Measurements from ENCODE around the gene DBNDD1. TPM values are rescaled to one million over a fixed set of nuclear protein-coding genes. Genes with fewer than 3 reads are reported as not detected.

DBNDD1 gene
- polyA plus RNA-seq, 1 of the 3 experiments (the other 2 are of a cell fraction): 27.9 TPM

DNA sequence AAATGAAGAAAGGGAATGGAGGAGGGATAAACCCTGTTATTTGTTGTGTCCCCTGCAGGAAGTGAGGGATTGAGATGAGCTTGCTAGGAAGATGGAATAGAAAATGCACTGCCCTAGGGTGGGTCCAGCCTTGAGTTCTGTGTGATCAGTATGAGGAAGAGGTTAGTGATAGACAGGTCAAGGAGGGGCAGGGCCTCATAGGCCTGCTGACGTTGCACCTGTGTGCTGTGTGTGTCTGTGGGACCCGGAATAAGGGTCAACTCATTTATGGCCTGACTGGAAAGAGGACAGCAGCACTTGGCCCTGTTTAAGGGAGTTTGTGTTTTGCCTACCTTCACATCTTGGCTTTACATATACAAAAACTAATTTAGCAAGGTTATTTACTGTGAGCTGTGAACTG is 44.4 kb downstream of the DBNDD1 start:
- Histone ChIP-seq H2AFZ (ENCODE audit: low read depth) (no peak overlapping the region), H3K36me3 (replicated peaks in 1 of 2; ENCODE audit: control insufficient read depth in 1 of 2, insufficient read depth in 2 of 2, low read length in 1 of 2) (peaks cover 7 to 20% of the 10 kb centered on the region in 2 experiments), H3K9ac (no peak overlapping the region), H3K4me3 (ENCODE audit: low read depth in 2 of 2, low read length in 1 of 2) (no peak overlapping the region), H3K9me3 (no peaks in the 10 kb centered on the region), H3K27ac (ENCODE audit: low read depth in 2 of 2, low read length in 1 of 2) (no peak overlapping the region), H3K79me2 (ENCODE audit: insufficient read depth) (peaks cover 92% of the 10 kb centered on the region), H3K27me3 (ENCODE audit: insufficient read depth) (no peaks in the 10 kb centered on the region), H3K9me2 (no peaks in the 10 kb centered on the region), H3K4me1 (ENCODE audit: control insufficient read depth in 1 of 2, insufficient read depth in 2 of 2, low read depth in 1 of 2, low read length in 1 of 2) (peaks cover 7 to 23% of the 10 kb centered on the region in 2 experiments; a peak in 3 of 4 replicates), H4K20me1 (ENCODE audit: insufficient read depth) (peaks cover 5% of the 10 kb centered on the region; the same call in 1 of the 2 replicates), H3K4me2 (no peak overlapping the region), H3F3A (replicated peaks; ENCODE audit: insufficient read depth) (no peaks in the 10 kb centered on the region)
- no peak for DNase-seq
- POLR2A ChIA-PET: interaction anchor here (0.6 to 0.8 kb wide), 2 partner anchors 18 to 51 kb away, joined by 3 to 4 read pairs; no protein-coding TSS in a partner anchor
- TF ChIP-seq TCF12 (IDR thresholded peaks at IDR 0.05) (no peak), CTCF (IDR thresholded peaks at IDR 0.05) (no peak)
- CTCF ChIA-PET: interaction anchor here (3.7 kb wide), 1 partner anchor 44 kb away, joined by 18 read pairs; the partner anchor contains the start of gene DBNDD1
- WGBS (ENCODE audit: low lambda C conversion rate): 91% methylated on average over 2 of the region's 2 CpGs

GRCh38 chr16:89973654-89974335 is 45.5 kb downstream of the DBNDD1 start:
- Histone ChIP-seq H3K27me3 (ENCODE audit: insufficient read depth) (no peaks in the 10 kb centered on the region), H3K27ac (ENCODE audit: low read depth in 2 of 2, low read length in 1 of 2) (no peak overlapping the region), H3K9me2 (no peaks in the 10 kb centered on the region), H3K79me2 (ENCODE audit: insufficient read depth) (peaks cover 84% of the 10 kb centered on the region), H3K4me3 (ENCODE audit: low read depth in 2 of 2, low read length in 1 of 2) (peak overlapping the region; percentile 76 to 100), H4K20me1 (ENCODE audit: insufficient read depth) (peaks cover 5% of the 10 kb centered on the region; the same call in 1 of the 2 replicates), H3K36me3 (replicated peaks in 1 of 2; ENCODE audit: control insufficient read depth in 1 of 2, insufficient read depth in 2 of 2, low read length in 1 of 2) (peaks cover 6 to 15% of the 10 kb centered on the region in 2 experiments), H3K9me3 (no peaks in the 10 kb centered on the region), H3K4me2 (peak overlapping the region; percentile 97), H3K4me1 (ENCODE audit: control insufficient read depth in 1 of 2, insufficient read depth in 2 of 2, low read depth in 1 of 2, low read length in 1 of 2) (peaks cover 7 to 23% of the 10 kb centered on the region in 2 experiments; a peak in 3 of 4 replicates), H3F3A (replicated peaks; ENCODE audit: insufficient read depth) (peaks cover 2% of the 10 kb centered on the region), H3K9ac (peak overlapping the region; percentile 98; the same call in 1 of the 2 replicates), H2AFZ (ENCODE audit: low read depth) (no peak overlapping the region)
- ChIA-PET POLR2A (interaction anchor here (1.1 to 2.7 kb wide), 2 partner anchors 31 to 51 kb away, joined by 3 to 24 read pairs; partner anchors contain the start of gene TUBB3), CTCF (interaction anchor here (0.9 to 3.7 kb wide), 4 partner anchors 26 to 45 kb away, joined by 3 to 18 read pairs (median 4); partner anchors contain the start of genes DBNDD1 and DEF8)
- TF ChIP-seq, protein P1, sequence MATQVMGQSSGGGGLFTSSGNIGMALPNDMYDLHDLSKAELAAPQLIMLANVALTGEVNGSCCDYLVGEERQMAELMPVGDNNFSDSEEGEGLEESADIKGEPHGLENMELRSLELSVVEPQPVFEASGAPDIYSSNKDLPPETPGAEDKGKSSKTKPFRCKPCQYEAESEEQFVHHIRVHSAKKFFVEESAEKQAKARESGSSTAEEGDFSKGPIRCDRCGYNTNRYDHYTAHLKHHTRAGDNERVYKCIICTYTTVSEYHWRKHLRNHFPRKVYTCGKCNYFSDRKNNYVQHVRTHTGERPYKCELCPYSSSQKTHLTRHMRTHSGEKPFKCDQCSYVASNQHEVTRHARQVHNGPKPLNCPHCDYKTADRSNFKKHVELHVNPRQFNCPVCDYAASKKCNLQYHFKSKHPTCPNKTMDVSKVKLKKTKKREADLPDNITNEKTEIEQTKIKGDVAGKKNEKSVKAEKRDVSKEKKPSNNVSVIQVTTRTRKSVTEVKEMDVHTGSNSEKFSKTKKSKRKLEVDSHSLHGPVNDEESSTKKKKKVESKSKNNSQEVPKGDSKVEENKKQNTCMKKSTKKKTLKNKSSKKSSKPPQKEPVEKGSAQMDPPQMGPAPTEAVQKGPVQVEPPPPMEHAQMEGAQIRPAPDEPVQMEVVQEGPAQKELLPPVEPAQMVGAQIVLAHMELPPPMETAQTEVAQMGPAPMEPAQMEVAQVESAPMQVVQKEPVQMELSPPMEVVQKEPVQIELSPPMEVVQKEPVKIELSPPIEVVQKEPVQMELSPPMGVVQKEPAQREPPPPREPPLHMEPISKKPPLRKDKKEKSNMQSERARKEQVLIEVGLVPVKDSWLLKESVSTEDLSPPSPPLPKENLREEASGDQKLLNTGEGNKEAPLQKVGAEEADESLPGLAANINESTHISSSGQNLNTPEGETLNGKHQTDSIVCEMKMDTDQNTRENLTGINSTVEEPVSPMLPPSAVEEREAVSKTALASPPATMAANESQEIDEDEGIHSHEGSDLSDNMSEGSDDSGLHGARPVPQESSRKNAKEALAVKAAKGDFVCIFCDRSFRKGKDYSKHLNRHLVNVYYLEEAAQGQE (IDR thresholded peaks at IDR 0.05; ENCODE audit: low read depth, low read length): no peak
- TF ChIP-seq RCOR1 (IDR thresholded peaks at IDR 0.05; ENCODE audit: low read length): no peak
- TF ChIP-seq, protein P2, sequence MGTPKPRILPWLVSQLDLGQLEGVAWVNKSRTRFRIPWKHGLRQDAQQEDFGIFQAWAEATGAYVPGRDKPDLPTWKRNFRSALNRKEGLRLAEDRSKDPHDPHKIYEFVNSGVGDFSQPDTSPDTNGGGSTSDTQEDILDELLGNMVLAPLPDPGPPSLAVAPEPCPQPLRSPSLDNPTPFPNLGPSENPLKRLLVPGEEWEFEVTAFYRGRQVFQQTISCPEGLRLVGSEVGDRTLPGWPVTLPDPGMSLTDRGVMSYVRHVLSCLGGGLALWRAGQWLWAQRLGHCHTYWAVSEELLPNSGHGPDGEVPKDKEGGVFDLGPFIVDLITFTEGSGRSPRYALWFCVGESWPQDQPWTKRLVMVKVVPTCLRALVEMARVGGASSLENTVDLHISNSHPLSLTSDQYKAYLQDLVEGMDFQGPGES (IDR thresholded peaks at IDR 0.05; ENCODE audit: low read depth, low read length): no peak
- no peak for TF ChIP-seq TCF12 (IDR thresholded peaks at IDR 0.05)
- TF ChIP-seq, protein P3, sequence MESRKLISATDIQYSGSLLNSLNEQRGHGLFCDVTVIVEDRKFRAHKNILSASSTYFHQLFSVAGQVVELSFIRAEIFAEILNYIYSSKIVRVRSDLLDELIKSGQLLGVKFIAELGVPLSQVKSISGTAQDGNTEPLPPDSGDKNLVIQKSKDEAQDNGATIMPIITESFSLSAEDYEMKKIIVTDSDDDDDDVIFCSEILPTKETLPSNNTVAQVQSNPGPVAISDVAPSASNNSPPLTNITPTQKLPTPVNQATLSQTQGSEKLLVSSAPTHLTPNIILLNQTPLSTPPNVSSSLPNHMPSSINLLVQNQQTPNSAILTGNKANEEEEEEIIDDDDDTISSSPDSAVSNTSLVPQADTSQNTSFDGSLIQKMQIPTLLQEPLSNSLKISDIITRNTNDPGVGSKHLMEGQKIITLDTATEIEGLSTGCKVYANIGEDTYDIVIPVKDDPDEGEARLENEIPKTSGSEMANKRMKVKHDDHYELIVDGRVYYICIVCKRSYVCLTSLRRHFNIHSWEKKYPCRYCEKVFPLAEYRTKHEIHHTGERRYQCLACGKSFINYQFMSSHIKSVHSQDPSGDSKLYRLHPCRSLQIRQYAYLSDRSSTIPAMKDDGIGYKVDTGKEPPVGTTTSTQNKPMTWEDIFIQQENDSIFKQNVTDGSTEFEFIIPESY (IDR thresholded peaks at IDR 0.05; ENCODE audit: borderline replicate concordance, low read depth): no peak
- TF ChIP-seq CTCF (IDR thresholded peaks at IDR 0.05): no peak
- no peak for TF ChIP-seq GATA2 (CRISPR knock-in tag; IDR thresholded peaks at IDR 0.05)
- WGBS (ENCODE audit: low lambda C conversion rate): 87% methylated on average over 13 of the region's 13 CpGs
- DNase-seq: no peak

Measured in SK-N-SH (cell line).